OCI-LY7 (cell line): Measurements from ENCODE around the gene ABCD2. TPM values are rescaled to one million over a fixed set of nuclear protein-coding genes. Genes with fewer than 3 reads are reported as not detected.

Experiments used
- BruUV-seq: library from RNA; stranded (reverse); fragments of 400-500 nt; replicated peaks from 2 replicates; lab custom pipeline; 2021; lab: Mats Ljungman, UMichigan
- CTCF ChIA-PET: fragments of 300-600 bp; sonication (Branson Sonifier 250); formaldehyde crosslinking; loops from one replicate; lab custom pipeline; 2022; ENCODE audit warnings: antibody characterized with exemption; ENCODE audit not compliant: unreplicated experiment; lab: Charles Lee
- POLR2A ChIA-PET: fragments of 300-600 bp; sonication (Branson Sonifier 250); formaldehyde crosslinking; loops from one replicate; lab custom pipeline; 2022; ENCODE audit warnings: antibody characterized with exemption; lab: Charles Lee
- DNase-seq: peaks from one replicate; pipeline ENCODE4 v3.0.0-alpha.2; 2015; ENCODE audit warnings: low spot score
- H2AFZ ChIP-seq: fragments of 200-600 bp; sonication (generic), shearing (Covaris generic); 2 replicates; pipeline ENCODE4 v1.6.1; 2014; ENCODE audit warnings: mild to moderate bottlenecking, antibody characterized with exemption, low read length, moderate library complexity
- H3K27ac ChIP-seq: fragments of 200-600 bp; sonication (generic); 2 replicates; pipeline ENCODE4 v1.5.1; 2014; ENCODE audit warnings: mixed run types, low read depth, mild to moderate bottlenecking, moderate library complexity, low read length, inconsistent platforms; ENCODE audit not compliant: poor library complexity, severe bottlenecking
- H3K36me3 ChIP-seq: fragments of 200-600 bp; sonication (generic); 2 replicates; pipeline ENCODE4 v1.6.1; 2014; ENCODE audit warnings: mild to moderate bottlenecking, antibody characterized with exemption, low read length, moderate library complexity, mixed read lengths; ENCODE audit not compliant: insufficient read depth
- H3K4me1 ChIP-seq: fragments of 200-600 bp; sonication (generic); 2 replicates; pipeline ENCODE4 v1.5.1; 2014; ENCODE audit warnings: mild to moderate bottlenecking, low read length; ENCODE audit not compliant: insufficient read depth, poor library complexity, severe bottlenecking
- H3K4me2 ChIP-seq: fragments of 200-600 bp; sonication (generic); 2 replicates; pipeline ENCODE4 v1.6.1; 2014; ENCODE audit warnings: mild to moderate bottlenecking, low read length
- H3K4me3 ChIP-seq: fragments of 200-600 bp; sonication (generic); 2 replicates; pipeline ENCODE4 v1.5.1; 2014; ENCODE audit warnings: mild to moderate bottlenecking, low read depth, low read length; ENCODE audit not compliant: poor library complexity, severe bottlenecking
- H3K79me2 ChIP-seq: fragments of 200-600 bp; sonication (generic); 2 replicates; pipeline ENCODE4 v1.6.1; 2016; ENCODE audit warnings: low read depth, mild to moderate bottlenecking, low read length, moderate library complexity, mixed read lengths; ENCODE audit not compliant: insufficient read depth
- H3K9me2 ChIP-seq: fragments of 200-600 bp; sonication (generic); 2 replicates; pipeline ENCODE4 v1.6.1; 2016; ENCODE audit warnings: mild to moderate bottlenecking, low read length, mixed read lengths; ENCODE audit not compliant: insufficient read depth
- H3K9me3 ChIP-seq: fragments of 200-600 bp; sonication (generic); 2 replicates; pipeline ENCODE4 v1.6.1; 2014; ENCODE audit warnings: mild to moderate bottlenecking, mixed run types, low read length, mixed read lengths
- H4K20me1 ChIP-seq: fragments of 200-600 bp; sonication (generic); 2 replicates; pipeline ENCODE4 v1.6.1; 2014; ENCODE audit warnings: mild to moderate bottlenecking, antibody characterized with exemption, low read length, moderate library complexity, mixed read lengths; ENCODE audit not compliant: insufficient read depth
- CTCF ChIP-seq: fragments of 200-600 bp; sonication (generic); conservative IDR thresholded peaks from 2 replicates; pipeline ENCODE4 v1.5.1; 2014; ENCODE audit warnings: mild to moderate bottlenecking, antibody characterized with exemption, low read length, moderate library complexity, mixed read lengths
- EZH2phosphoT487 ChIP-seq: fragments of 200-600 bp; sonication (generic); IDR thresholded peaks from 2 replicates; pipeline ENCODE4 v1.6.1; 2018; ENCODE audit warnings: low read depth, borderline replicate concordance, mild to moderate bottlenecking, mixed run types, antibody characterized with exemption, low read length, moderate library complexity, mixed read lengths
- intact Hi-C: fragments of 100-400 bp; cut with micrococcal nuclease; formaldehyde crosslinking; loops from one replicate; pipeline ENCODE4 v1.10.0; 2022; ENCODE audit not compliant: unreplicated experiment
- total RNA-seq, 2 experiments: library from RNA; depleted of rRNA in 1 of 2; stranded (reverse); fragments of >200 nt in 1 of 2; shearing (Covaris generic) in 1 of 2; gene quantifications; 2 replicates each; pipeline ENCODE4 v1.2.3, GENCODE V29; 2014 to 2022

Gene ABCD2
- total RNA-seq, 2 experiments from 2014 or later = 1.5 to 2.4 TPM

- intact Hi-C loops = no loop called here
- BruUV-seq = no TSS peak
- no peaks in the 10 kb centered on the region for H3K36me3 ChIP-seq
- no peak overlapping the region for H3K27ac ChIP-seq
- H3K4me1 ChIP-seq = no peaks in the 10 kb centered on the region
- no peak overlapping the region for H3K4me2 ChIP-seq
- DNase-seq = no peak
- no peaks in the 10 kb centered on the region for H3K9me3 ChIP-seq
- no peaks in the 10 kb centered on the region for H3K79me2 ChIP-seq
- no peak overlapping the region for H3K4me3 ChIP-seq
- POLR2A ChIA-PET = interaction anchor here (0.7 kb wide), 1 partner anchor 258 kb away, joined by 3 read pairs; no protein-coding TSS in a partner anchor
- CTCF ChIA-PET = no interaction called here
- TF ChIP-seq EZH2phosphoT487 (no peak), CTCF (no peak)
- no peaks in the 10 kb centered on the region for H4K20me1 ChIP-seq
- H2AFZ ChIP-seq = no peak overlapping the region
- H3K9me2 ChIP-seq = no peaks in the 10 kb centered on the region
Measured at GRCh38 chr12:39505554-39505953, 114.0 kb downstream of the ABCD2 start.

GRCh38 chr12:39505023-39505422 is 114.6 kb downstream of the ABCD2 start:
- TF ChIP-seq EZH2phosphoT487 (no peak), CTCF (no peak)
- no peaks in the 10 kb centered on the region for H3K79me2 ChIP-seq
- H3K27ac ChIP-seq = no peak overlapping the region
- no peak for DNase-seq
- H3K4me1 ChIP-seq = no peaks in the 10 kb centered on the region
- ChIA-PET CTCF (no interaction called here), POLR2A (no interaction called here)
- H3K9me2 ChIP-seq = no peaks in the 10 kb centered on the region
- H3K4me2 ChIP-seq = no peak overlapping the region
- H2AFZ ChIP-seq = no peak overlapping the region
- H3K4me3 ChIP-seq = no peak overlapping the region
- H4K20me1 ChIP-seq = no peaks in the 10 kb centered on the region
- no peaks in the 10 kb centered on the region for H3K9me3 ChIP-seq
- intact Hi-C loops = no loop called here
- H3K36me3 ChIP-seq = no peaks in the 10 kb centered on the region
- BruUV-seq = no TSS peak

- TF ChIP-seq CTCF (no peak), EZH2phosphoT487 (no peak)
- ChIA-PET CTCF (no interaction called here), POLR2A (no interaction called here)
- no peak overlapping the region for H3K4me3 ChIP-seq
- no peaks in the 10 kb centered on the region for H3K36me3 ChIP-seq
- H3K27ac ChIP-seq = no peak overlapping the region
- H3K4me2 ChIP-seq = no peak overlapping the region
- no peaks in the 10 kb centered on the region for H3K79me2 ChIP-seq
- no peaks in the 10 kb centered on the region for H3K4me1 ChIP-seq
- no peaks in the 10 kb centered on the region for H3K9me2 ChIP-seq
- H3K9me3 ChIP-seq = no peaks in the 10 kb centered on the region
- no peak for DNase-seq
- intact Hi-C loops = no loop called here
- H4K20me1 ChIP-seq = no peaks in the 10 kb centered on the region
- H2AFZ ChIP-seq = no peak overlapping the region
- BruUV-seq = no TSS peak
Measured at GRCh38 chr12:39503439-39503838, 116.2 kb downstream of the ABCD2 start.
